HG02798 (cell line): ENCODE measurements around the gene NEUROD2.

ENCODE experiments used
- ATAC-seq: cut with Tn5 transposase; IDR thresholded peaks from one replicate; pipeline ENCODE4 v1.9.1; 2021; ENCODE audit warnings: mild to moderate bottlenecking; ENCODE audit not compliant: unreplicated experiment, poor library complexity

The NEUROD2 gene

DNA sequence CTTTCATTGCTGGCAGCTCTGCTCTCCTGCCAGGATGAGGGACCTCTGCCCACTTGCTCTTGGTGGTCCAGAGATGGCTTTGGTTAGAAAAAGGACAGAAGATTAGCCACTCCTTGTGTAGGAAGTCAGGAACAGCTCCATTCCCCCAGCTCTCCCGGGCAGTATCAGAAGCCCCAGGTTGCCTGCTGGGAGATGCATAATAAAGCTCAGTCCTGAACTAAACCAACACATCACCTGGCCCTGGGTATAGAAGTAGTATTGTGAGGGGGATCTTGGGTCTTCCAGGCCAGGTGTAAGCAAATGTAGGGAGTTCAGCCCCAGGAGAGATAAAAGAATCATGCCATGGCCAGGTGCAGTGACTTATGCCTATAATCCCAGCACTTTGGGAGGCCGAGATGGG, 52.4 kb downstream of the NEUROD2 start:
- no peak for ATAC-seq
